ENCODE measurements around the gene CNGA1. TPM values are rescaled to one million over a fixed set of nuclear protein-coding genes. Genes with fewer than 3 reads are reported as not detected.

Gene CNGA1
- total RNA-seq, 1 donor from 2014 or later: 2.0 TPM

GRCh38 chr4:48043504-48043903 lies 27.0 kb upstream of the CNGA1 start:
- no peaks in the 10 kb centered on the region for H3K36me3 ChIP-seq
- intact Hi-C loops (cut with DNase I): no loop called here
- TF ChIP-seq POLR2A (IDR thresholded peaks at IDR 0.05) (no peak), POLR2AphosphoS5 (IDR thresholded peaks at IDR 0.05; ENCODE audit: insufficient read depth in 1 of 2, low read depth in 1 of 2) (no peak), CTCF (IDR thresholded peaks at IDR 0.05) (no peak)

GRCh38 chr4:48042979-48043461 lies 26.5 kb upstream of the CNGA1 start:
- no peaks in the 10 kb centered on the region for H3K9me3 ChIP-seq
- no peak overlapping the region for H3K4me3 ChIP-seq
- no peak overlapping the region for H3K27ac ChIP-seq
- H3K4me1 ChIP-seq: peaks cover 5% of the 10 kb centered on the region
- TF ChIP-seq POLR2A (IDR thresholded peaks at IDR 0.05): no peak
- no peak for TF ChIP-seq CTCF (IDR thresholded peaks at IDR 0.05)
- TF ChIP-seq POLR2AphosphoS5 (IDR thresholded peaks at IDR 0.05; ENCODE audit: insufficient read depth in 1 of 2, low read depth in 1 of 2): no peak
- no peaks in the 10 kb centered on the region for H3K27me3 ChIP-seq
- intact Hi-C loops (cut with DNase I): no loop called here
- DNase-seq (ENCODE audit: extremely low spot score in 2 of 2): no peak
- no peaks in the 10 kb centered on the region for H3K36me3 ChIP-seq

More at GRCh38 chr4:48043504-48043903, 27.0 kb upstream of the CNGA1 start:
- Histone ChIP-seq H3K4me1 (peaks cover 7% of the 10 kb centered on the region), H3K27ac (no peak overlapping the region), H3K27me3 (no peaks in the 10 kb centered on the region), H3K4me3 (no peak overlapping the region), H3K9me3 (no peaks in the 10 kb centered on the region)
- no peak for DNase-seq (ENCODE audit: extremely low spot score in 2 of 2)

GRCh38 chr4:48041535-48042137 lies 25.2 kb upstream of the CNGA1 start:
- DNase-seq (ENCODE audit: extremely low spot score in 2 of 2): no peak
- TF ChIP-seq POLR2A (IDR thresholded peaks at IDR 0.05) (no peak), POLR2AphosphoS5 (IDR thresholded peaks at IDR 0.05; ENCODE audit: insufficient read depth in 1 of 2, low read depth in 1 of 2) (no peak), CTCF (IDR thresholded peaks at IDR 0.05) (no peak)
- intact Hi-C loops (cut with DNase I): no loop called here
- Histone ChIP-seq H3K27me3 (no peaks in the 10 kb centered on the region), H3K36me3 (no peaks in the 10 kb centered on the region), H3K4me1 (no peaks in the 10 kb centered on the region), H3K4me3 (no peak overlapping the region), H3K9me3 (no peaks in the 10 kb centered on the region), H3K27ac (no peak overlapping the region)

GRCh38 chr4:48039561-48039960 lies 23.1 kb upstream of the CNGA1 start:
- intact Hi-C loops (cut with DNase I): no loop called here
- no peaks in the 10 kb centered on the region for H3K27me3 ChIP-seq
- no peak for DNase-seq (ENCODE audit: extremely low spot score in 2 of 2)
- H3K4me1 ChIP-seq: no peaks in the 10 kb centered on the region
- H3K4me3 ChIP-seq: no peak overlapping the region
- no peaks in the 10 kb centered on the region for H3K9me3 ChIP-seq
- H3K27ac ChIP-seq: no peak overlapping the region
- no peak for TF ChIP-seq CTCF (IDR thresholded peaks at IDR 0.05)
- TF ChIP-seq POLR2AphosphoS5 (IDR thresholded peaks at IDR 0.05; ENCODE audit: insufficient read depth in 1 of 2, low read depth in 1 of 2): no peak
- TF ChIP-seq POLR2A (IDR thresholded peaks at IDR 0.05): no peak
- H3K36me3 ChIP-seq: no peaks in the 10 kb centered on the region

- H3K27me3 ChIP-seq: no peaks in the 10 kb centered on the region
- H3K36me3 ChIP-seq: no peaks in the 10 kb centered on the region
- H3K9me3 ChIP-seq: no peaks in the 10 kb centered on the region
- H3K4me1 ChIP-seq: no peaks in the 10 kb centered on the region
- no peak for DNase-seq (ENCODE audit: extremely low spot score in 2 of 2)
- H3K4me3 ChIP-seq: no peak overlapping the region
- no peak overlapping the region for H3K27ac ChIP-seq
- TF ChIP-seq POLR2A (IDR thresholded peaks at IDR 0.05) (no peak), CTCF (IDR thresholded peaks at IDR 0.05) (no peak)
- intact Hi-C loops (cut with DNase I): no loop called here
These were observed 22.2 kb upstream of the CNGA1 start for GRCh38 chr4:48038666-48039065.
